RWPE2 (cell line): ENCODE data around the gene RORC.

Experiments used
- ATAC-seq: fragments of 200-7000 bp; cut with Tn5 transposase; 3 replicates; pipeline ENCODE4 v1.9.1; 2021; ENCODE audit warnings: low read depth
- DNase-seq: peaks from one replicate; pipeline ENCODE4 v3.0.0-alpha.2; 2020; ENCODE audit warnings: low spot score
- H3K27ac ChIP-seq: fragments of 450-650 bp; 2 replicates; pipeline ENCODE4 v1.5.1; 2017; ENCODE audit warnings: mild to moderate bottlenecking; ENCODE audit not compliant: poor library complexity, severe bottlenecking
- H3K27me3 ChIP-seq: fragments of 250-450 bp; sonication (Bioruptor Pico); 2 replicates; pipeline ENCODE4 v1.5.1; 2021; ENCODE audit warnings: mild to moderate bottlenecking, moderate library complexity; ENCODE audit not compliant: insufficient read depth, poor library complexity, severe bottlenecking
- H3K36me3 ChIP-seq: fragments of 250-450 bp; sonication (Bioruptor Pico); 2 replicates; pipeline ENCODE4 v1.5.1; 2020; ENCODE audit warnings: low read depth, mild to moderate bottlenecking, moderate library complexity
- H3K4me1 ChIP-seq: fragments of 250-450 bp; sonication (Bioruptor Pico); 2 replicates; pipeline ENCODE4 v1.5.1; 2021; ENCODE audit warnings: mild to moderate bottlenecking, moderate library complexity; ENCODE audit not compliant: insufficient read depth, poor library complexity, severe bottlenecking
- H3K4me3 ChIP-seq: fragments of 250-450 bp; sonication (Bioruptor Pico); 2 replicates; pipeline ENCODE4 v1.5.1; 2021; ENCODE audit warnings: mild to moderate bottlenecking, moderate library complexity; ENCODE audit not compliant: severe bottlenecking
- H3K9me3 ChIP-seq: fragments of 250-450 bp; sonication (Bioruptor Pico); 2 replicates; pipeline ENCODE4 v1.5.1; 2021; ENCODE audit warnings: mild to moderate bottlenecking, moderate library complexity; ENCODE audit not compliant: severe bottlenecking
- CTCF ChIP-seq: fragments of 450-650 bp; IDR thresholded peaks from one replicate; pipeline ENCODE4 v1.5.1; 2017; ENCODE audit warnings: mild to moderate bottlenecking, moderate library complexity; ENCODE audit not compliant: poor library complexity, severe bottlenecking

The RORC gene

GRCh38 chr1:151854658-151855057 is 23.1 kb upstream of the RORC start:
- Histone ChIP-seq H3K9me3 (no peaks in the 10 kb centered on the region), H3K4me1 (peaks cover 12% of the 10 kb centered on the region), H3K36me3 (no peaks in the 10 kb centered on the region), H3K4me3 (no peak overlapping the region), H3K27ac (no peak overlapping the region), H3K27me3 (no peaks in the 10 kb centered on the region)
- DNase-seq (no peak), ATAC-seq (no peak)
- no peak for TF ChIP-seq CTCF

DNA sequence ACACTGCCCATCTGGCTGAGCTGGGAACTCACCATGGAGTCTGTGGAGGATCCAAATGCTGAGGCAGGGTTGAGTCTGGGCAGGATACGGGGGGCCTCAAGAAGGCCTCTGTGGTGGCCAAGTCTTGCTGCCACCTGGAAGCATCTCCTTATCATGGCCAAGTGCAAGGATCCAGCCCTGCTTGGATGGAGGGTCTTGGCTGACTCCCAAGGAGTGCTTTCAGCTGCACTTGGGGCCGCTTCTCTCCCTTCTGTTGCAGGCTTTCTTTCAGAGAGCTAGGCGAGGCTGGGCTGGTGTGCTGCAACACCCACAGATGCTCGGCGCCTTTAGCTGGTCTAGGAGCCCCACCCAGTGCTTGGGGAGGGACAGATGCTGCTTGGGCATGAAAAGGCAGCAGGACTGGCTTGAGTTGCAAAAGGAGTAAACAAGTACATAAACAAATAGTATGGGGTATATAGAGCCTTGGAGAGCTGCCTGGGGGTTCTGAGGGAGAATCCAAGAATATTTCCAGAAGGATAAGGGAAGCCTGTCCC is 21.9 kb upstream of the RORC start, which contains the start of gene THEM5:
THEM5 (minus strand) TSS at position 302 of the 533 bp plus-strand sequence; CDS start at position 155, 147 bp downstream.
- Histone ChIP-seq H3K36me3 (no peaks in the 10 kb centered on the region), H3K4me3 (no peak within 1 kb of the TSS), H3K4me1 (peaks cover 8% of the 10 kb centered on the region), H3K27me3 (no peaks in the 10 kb centered on the region), H3K9me3 (no peaks in the 10 kb centered on the region), H3K27ac (no peak within 1 kb of the TSS)
- ATAC-seq = no peak; the same call in 2 of the 3 replicates
- no peak for TF ChIP-seq CTCF
- DNase-seq = no peak

DNA sequence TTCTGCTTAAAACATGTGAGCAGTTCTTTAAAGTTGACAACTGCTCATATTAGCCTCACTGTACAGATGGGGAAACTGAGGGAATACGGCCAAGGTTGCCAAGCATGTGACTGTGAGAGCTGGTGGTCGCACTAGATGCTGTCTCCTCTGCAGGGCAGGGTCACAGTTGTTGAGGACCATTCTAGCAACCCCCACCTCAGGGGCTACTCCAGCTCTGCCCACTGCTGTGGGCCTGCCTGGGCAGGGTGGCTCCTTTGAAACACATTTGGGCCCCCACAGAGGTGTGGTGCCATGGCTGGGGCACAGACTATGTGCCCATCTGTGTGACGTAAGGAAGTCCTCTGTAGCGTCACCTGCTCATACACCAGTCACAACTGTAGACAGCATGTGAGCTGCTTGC is 21.1 kb upstream of the RORC start:
- TF ChIP-seq CTCF = no peak
- DNase-seq = no peak

DNA sequence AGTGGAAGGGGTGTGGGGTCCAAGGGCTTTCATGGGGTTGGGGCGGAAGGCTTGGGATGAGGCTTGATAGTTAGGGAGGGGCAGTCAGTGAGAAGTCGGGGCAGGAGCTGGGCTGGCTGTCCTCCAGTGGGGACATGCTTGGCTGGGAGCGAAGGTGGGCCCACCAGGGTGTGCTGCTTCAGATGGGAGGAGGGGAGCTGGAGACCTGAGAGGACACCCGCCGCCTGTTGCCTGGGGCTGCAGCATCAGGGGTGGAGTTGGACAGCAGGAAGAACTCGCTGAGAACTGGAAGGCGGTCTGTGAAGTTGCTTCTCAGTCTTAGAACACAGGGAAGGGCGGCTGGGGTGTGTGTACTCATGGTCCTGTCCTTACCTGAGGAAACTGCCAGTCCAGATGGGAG is 20.3 kb upstream of the RORC start:
- Histone ChIP-seq H3K36me3 (no peaks in the 10 kb centered on the region), H3K4me3 (no peak overlapping the region), H3K27me3 (no peaks in the 10 kb centered on the region), H3K27ac (no peak overlapping the region), H3K9me3 (no peaks in the 10 kb centered on the region), H3K4me1 (no peaks in the 10 kb centered on the region)
- ATAC-seq = no peak
- TF ChIP-seq CTCF = no peak
- no peak for DNase-seq

More for the DNA sequence above, 21.1 kb upstream of the RORC start:
- no peaks in the 10 kb centered on the region for H3K36me3 ChIP-seq
- ATAC-seq = no peak
- peaks cover under 1% of the 10 kb centered on the region for H3K4me1 ChIP-seq
- no peak overlapping the region for H3K27ac ChIP-seq
- H3K27me3 ChIP-seq = no peaks in the 10 kb centered on the region
- no peak overlapping the region for H3K4me3 ChIP-seq
- H3K9me3 ChIP-seq = no peaks in the 10 kb centered on the region

- ATAC-seq (no peak), DNase-seq (no peak)
- peaks cover 4% of the 10 kb centered on the region for H3K4me1 ChIP-seq
- no peak overlapping the region for H3K27ac ChIP-seq
- no peak overlapping the region for H3K4me3 ChIP-seq
- H3K9me3 ChIP-seq = no peaks in the 10 kb centered on the region
- TF ChIP-seq CTCF = no peak
- no peaks in the 10 kb centered on the region for H3K27me3 ChIP-seq
- H3K36me3 ChIP-seq = no peaks in the 10 kb centered on the region
These were observed 18.3 kb upstream of the RORC start for GRCh38 chr1:151849871-151850270.
